ENCODE results near the gene DTHD1.

Gene DTHD1

DNA sequence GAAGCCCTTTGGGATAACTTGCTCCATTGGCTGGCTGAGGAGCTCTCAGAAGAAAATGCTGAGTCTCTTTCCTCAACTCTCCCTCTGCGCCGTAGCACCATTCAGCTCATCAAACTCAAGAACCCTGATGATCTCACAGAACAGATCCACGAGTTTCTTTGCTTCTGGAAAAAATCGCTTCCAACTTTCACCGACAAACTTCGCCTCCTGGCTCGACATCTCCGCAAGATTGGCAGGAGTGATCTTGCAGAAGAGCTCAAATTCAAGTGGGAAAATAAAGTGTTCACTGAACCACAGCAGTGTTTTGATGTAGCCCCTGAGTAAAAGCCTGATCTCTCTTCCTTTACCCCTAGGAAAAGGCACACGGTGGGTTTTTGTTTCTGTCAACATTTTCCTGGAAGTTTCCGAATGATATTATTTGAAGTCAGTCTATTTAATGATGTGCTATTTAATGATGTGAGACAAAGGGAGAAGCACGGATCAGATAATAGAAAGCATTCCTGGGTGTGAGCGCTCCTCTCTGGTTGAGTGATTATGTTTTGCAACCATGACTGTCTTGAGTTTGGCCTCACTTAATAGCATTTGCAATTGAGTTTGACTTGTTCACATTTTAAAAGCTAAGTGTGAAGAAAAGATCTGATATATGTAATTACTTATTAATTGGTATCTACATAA lies 62.2 kb downstream of the DTHD1 start:
- DNase-seq (ENCODE audit: low read depth in 2 of 2) = no peak

DNA sequence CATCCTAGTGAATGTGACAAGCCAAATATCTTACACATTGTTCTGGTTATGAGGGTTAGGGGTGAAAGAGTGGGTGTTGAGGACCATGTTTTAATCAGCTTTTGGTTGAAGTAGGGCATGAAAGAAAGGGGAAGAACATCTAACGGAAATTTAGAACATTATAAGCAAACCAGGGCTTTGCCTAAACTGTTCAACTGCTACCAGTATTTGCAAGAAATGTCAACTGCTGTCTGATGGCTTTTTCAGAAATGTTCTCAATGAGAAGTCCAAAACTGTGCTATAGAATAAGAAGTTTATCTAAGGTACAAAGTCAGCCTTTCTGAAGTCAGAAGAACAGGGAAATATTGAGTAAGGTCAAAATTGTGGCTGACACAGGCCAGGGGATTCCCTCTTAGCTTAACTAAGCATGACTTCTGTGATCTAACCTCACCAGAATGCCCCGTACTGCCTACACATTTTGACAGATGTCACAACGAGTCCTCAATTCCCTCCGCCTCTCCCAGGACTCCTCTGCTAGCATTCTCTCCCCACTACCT lies 67.1 kb downstream of the DTHD1 start:
- no peak for DNase-seq (ENCODE audit: low read depth in 2 of 2)

DNA sequence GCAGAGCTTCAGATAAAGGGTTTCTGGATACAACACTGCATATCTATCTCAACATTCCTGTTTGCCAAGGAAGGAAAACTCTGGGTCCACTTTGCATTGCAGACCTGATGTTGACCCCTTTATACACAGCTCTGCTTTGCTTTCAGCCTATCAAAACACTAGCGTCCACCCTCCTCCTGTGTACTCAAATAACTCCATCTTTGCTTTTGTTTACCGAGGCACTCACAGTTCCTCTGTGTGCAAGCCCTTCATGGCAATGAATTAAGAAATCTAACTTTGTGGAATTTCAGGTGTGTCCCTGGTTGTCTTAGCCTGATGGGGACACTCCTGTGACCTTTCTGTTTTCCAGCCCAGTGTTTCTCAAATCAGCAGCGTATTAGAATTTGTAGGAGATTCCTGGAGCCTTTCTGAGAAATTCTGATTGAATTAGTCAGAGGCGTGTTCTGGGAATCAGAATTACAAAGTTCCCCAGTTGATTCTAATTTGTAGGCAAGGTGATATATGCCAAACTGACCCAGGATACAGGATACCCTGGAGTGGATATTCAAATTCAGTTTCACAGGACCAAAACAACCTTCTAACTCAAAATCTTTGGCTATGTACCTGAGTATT lies 68.6 kb downstream of the DTHD1 start:
- DNase-seq (ENCODE audit: low read depth in 2 of 2) = no peak

DNA sequence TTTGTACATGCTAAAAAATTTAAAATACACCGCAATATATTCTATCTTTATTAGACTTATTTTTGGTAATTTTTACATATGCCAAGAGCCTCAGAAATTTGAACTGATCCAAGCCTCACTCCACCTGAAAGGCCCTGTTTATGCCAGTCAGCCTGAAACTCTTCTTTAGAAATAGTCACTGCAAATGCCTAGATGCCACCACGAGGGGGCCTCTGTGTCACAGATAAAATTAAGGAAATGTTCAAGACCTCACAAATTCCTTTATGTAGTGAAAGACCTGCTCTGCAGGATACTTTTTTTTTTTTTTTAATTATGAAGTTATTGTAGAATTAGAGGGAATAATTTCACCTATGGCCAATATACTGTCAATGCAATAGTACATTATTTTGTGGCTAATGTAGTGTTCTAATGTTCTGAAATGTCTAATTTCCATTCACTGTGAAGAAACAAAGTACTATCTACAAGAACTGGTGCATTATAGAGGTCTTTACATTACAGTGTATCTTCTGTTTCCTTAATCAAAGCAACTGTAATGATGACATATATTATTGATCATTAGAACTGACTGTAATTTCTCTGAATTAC lies 69.8 kb downstream of the DTHD1 start:
- peak; percentile 47 to 71 for DNase-seq (ENCODE audit: low read depth in 2 of 2)

DNA sequence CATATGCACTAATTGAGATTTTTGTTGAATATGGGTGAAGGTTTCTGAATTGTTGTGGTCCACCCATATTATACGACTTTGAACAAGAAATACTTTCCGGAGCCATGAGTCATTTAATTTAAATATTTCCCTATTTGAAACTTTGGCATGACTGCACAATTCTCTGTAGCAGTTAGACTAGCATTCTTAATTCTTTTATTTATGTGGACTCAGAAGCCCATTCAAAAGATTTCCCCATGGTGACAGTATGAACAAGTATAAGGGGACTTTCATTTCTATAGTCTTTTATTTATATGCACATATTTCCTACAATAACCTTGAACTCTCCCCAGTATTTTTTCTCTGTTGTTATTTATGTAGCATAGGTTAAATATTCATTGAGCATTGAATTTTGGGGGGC lies 72.6 kb downstream of the DTHD1 start:
- DNase-seq (ENCODE audit: low read depth in 2 of 2) = no peak

DNA sequence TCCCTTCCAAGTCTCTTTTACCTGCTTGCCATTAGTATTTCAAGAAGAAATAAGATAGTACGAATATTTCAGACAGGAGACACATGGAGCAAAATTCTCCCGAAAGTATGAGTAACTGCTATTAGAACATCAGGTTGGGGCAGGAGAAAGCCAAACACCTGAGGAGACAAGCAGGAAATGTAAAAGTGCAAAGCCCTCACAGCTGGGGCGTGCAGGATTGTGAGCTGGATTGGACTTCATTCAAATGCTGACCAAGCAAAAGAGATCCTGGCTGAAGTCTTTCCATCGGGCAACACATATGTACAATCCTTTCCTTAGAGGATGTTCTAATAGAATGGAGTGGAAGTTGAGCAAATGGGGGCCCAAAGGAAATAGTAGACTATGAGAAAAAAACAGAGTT lies 76.8 kb downstream of the DTHD1 start:
- DNase-seq (ENCODE audit: low read depth in 2 of 2) = no peak

DNA sequence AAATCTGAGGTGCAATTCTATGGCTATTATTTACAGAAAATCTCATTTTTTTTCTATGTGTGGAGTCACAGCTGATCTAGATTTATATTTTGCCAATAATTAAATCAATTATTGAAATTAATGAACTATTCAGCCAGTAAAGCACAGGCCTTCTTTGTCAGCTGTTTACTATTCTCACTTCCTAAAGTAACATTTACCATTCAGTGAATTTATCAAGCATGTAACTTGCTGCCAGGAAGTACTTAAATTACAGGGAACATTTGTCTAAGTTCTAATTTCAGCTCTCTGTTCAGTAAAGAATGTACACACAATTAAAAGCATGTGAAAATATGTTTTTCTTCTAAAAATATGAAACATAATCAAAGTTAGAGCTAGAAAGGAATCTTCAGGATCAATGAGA lies 79.3 kb downstream of the DTHD1 start:
- no peak for DNase-seq (ENCODE audit: low read depth in 2 of 2)

DNA sequence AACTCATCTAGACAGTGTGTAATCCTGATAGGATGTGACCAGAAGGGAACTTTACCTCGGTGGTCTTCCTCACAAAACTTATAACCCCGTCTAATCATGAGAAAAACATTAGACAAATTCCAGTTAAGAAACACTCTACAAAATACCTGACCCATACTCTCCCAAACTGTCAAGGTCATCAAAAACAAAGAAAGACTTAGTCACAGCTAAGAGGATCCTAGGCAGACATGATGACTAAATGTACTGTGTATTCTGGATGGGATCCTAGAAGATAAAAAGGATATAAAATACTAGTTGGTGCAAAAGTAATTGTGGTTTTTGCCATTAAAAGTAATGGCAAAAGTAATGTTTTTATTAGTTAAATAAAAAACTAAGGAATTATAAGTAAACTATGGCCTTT lies 81.6 kb downstream of the DTHD1 start:
- no peak for DNase-seq (ENCODE audit: low read depth in 2 of 2)

DNA sequence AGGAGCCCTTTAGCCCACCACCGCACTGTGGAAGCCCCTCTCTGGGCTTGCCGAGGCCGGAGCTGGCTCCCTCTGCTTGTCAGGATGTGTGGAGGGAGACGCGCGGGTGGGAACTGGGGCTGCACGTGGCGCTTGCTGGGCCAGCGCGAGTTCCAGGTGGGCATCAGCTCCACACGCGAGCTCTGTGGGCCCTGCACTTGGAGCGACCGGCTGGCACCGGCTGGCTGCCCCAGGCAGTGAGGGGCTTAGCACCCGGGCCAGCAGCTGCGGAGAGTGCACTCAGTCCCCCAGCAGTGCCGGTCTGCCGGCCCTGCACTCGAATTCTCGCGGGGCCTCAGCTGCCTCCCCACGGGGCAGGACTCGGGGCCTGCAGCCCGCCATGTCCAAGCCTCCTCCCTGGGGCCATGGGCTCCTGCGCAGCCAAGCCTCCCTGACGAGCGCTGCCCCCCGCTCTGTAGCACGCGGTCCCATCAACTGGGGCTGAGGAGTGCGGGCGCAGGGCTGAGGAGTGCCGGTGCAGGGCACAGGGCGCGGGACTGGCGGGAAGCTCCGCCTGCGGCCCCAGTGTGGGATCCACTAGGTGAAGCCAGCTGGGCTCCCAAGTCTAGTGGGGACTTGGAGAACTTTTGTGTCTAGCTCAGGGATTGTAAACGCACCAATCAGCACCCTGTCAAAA lies 93.6 kb downstream of the DTHD1 start:
- DNase-seq (ENCODE audit: low read depth in 2 of 2) = no peak

DNA sequence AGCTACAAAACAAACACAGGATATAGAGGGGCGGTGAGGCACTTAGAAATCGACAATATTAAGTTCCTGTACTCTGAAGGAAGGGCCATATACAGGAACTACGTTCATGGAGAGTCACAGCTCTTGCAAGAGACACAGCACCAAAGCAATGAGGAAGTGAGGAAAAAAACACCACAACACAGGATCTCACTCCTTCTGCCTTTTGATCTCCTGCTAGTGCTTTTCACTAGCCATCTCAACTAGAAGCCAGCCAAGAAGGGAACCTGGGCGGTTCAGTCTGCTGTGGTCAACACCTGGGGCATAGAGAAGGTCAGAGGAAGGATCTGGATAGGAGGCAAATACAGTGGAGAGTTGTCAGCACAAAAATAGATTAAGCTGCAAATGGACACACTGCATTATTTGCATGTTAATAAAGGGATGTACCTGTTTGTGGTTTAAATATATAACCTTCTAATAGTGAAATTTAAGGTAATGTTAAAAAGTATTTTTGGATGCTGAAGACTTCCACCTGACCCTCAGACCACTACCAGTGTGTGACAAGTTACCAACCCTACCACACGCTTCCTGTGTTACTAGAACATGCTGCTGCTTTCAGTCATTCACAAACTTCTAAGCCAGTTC lies 104.6 kb downstream of the DTHD1 start:
- DNase-seq (ENCODE audit: low read depth in 2 of 2) = no peak

DNA sequence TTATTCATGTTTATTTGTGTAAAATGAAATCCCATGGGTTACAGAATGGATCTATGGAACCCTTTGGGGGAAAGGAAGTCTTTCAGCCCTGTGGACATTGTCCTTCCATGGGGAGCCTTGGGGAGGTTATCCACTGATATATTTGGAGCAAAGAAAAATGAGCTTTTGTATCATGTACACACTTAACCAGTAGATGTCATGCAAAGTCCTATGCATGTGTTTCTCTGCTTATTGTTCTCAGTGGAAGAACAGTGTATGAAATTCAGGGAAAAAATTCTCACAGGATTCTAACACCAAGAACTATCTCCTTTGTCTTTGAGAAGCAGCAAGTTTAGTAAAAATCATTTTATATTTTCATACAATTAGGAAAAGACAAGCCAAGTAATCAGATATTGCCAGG lies 105.3 kb downstream of the DTHD1 start:
- no peak for DNase-seq (ENCODE audit: low read depth in 2 of 2)

DNA sequence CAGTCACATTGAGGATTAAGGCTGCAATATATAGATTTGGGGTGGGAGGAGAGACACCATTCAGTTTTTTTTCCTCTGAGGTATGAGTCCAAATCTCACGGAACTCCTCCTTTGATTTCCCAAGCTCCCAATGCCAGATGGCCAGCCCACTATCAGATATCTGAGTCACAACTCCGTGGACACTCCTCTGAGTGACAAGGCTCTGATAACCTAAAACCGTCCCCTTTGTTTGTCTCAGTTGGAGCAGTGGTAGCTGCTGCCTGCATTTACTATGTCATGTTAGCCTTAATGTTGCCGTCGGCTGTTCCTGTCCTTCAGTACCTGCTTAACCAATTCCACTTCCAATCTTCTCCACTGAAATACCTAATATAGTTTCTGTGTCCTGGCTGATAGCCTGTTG lies 107.3 kb downstream of the DTHD1 start:
- DNase-seq (ENCODE audit: low read depth in 2 of 2) = no peak

DNA sequence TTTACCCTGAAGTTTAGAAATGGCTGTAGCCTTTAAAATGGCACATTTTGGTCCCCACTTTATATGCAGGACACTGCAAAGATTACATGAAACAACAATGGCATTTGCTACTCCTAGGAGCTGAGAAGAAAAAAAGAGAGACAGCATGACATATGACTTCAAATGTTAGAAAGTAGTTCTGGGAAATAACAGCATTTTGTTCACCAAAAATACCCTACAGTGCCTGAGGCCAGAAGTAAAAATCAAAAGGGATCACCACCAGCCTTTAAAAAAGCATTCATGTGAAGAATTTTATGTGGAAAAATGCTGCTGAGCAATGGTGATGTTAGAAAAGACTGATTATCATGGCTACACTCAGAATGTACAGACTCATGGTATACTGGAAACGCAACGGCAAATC lies 110.0 kb downstream of the DTHD1 start:
- DNase-seq (ENCODE audit: low read depth in 2 of 2) = no peak

DNA sequence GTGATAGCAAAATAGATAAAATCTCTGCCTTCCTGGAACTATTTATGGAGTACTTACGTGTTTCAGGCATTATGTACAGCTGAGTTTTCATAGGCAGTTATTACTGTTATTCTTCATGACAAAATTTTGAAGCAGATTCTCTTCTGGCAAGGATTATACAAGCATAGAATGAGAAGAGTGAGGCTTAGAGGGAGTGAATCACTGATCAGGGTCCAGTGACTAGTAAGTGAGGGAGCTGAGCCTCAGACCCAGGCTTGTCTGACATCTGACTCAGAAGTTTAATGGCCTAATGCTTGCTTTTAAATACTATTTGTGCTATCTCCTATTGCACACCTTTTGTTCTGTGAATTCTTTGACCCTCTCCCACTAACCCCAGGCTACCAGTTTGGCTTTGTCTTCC lies 110.6 kb downstream of the DTHD1 start:
- DNase-seq (ENCODE audit: low read depth in 2 of 2) = no peak

DNA sequence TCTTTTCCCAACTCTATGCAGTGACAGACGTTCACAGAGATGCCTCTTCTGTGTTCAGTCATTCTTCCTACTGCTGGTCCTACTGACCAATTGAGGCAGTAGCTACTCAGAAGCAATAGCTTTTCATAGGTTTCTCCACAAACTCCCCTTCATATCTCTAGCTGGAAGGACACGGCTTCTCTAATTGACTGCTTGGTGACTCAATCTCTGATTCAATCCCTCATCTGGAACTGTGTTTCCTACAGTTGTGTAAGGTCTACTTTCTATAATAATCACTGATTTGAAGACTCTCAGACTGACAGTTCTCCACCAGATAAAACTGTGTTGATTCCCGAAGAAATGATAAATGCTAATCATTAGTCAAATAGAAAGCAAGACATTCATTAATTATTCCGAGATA lies 111.5 kb downstream of the DTHD1 start:
- DNase-seq (ENCODE audit: low read depth in 2 of 2) = no peak
